Measurements from ENCODE around the gene MBD3L3.
"Not testable (repeated sequence)": the region's sequence is repeated elsewhere in the genome, so short reads cannot be mapped to it uniquely, and the experiment has no call there.

- TF ChIP-seq CTCF (conservative IDR thresholded peaks at IDR 0.05; ENCODE audit: low read depth, low read length); EZH2 (IDR thresholded peaks at IDR 0.05; ENCODE audit: borderline replicate concordance, low read depth, low read length, poor library complexity, severe bottlenecking): not testable (repeated sequence)
Measured at GRCh38 chr19:7040079-7040478, 18.4 kb downstream of the MBD3L3 start, which contains the start of gene MBD3L4.

All from A673 (cell line).